Esophagus squamous epithelium (tissue), 5 donors: ENCODE data around the gene HS6ST1. TPM values are rescaled to one million over a fixed set of nuclear protein-coding genes. Genes with fewer than 3 reads are reported as not detected.
"Not testable (repeated sequence)": the region's sequence is repeated elsewhere in the genome, so short reads cannot be mapped to it uniquely, and the experiment has no call there.

Experiments used
- DNase-seq: peaks from one replicate; lab custom pipeline; 2025; lab: John Stamatoyannopoulos, UW
- H3K27ac ChIP-seq, 4 donors: fragments of 200-600 bp; sonication (generic); one replicate each; pipeline ENCODE4 v1.5.1; 2016 to 2019; ENCODE audit warnings: mild to moderate bottlenecking in 1 of 4
- H3K27me3 ChIP-seq, 4 donors: fragments of 200-600 bp; sonication (generic); 1 replicate in 3 of 4; 2 replicates in 1 of 4; pipeline versions ENCODE4 v1.5.1 to v1.6.0; 2017 to 2021; ENCODE audit warnings: antibody characterized with exemption in 1 of 4
- H3K36me3 ChIP-seq, 3 donors: fragments of 200-600 bp; sonication (generic); one replicate each; pipeline ENCODE4 v1.5.1; 2016 to 2019
- H3K4me1 ChIP-seq, 3 donors: fragments of 200-600 bp; sonication (generic); one replicate each; pipeline ENCODE4 v1.5.1; 2017 to 2019
- H3K4me3 ChIP-seq, 4 donors: fragments of 200-600 bp; sonication (generic); 1 replicate in 3 of 4; 2 replicates in 1 of 4; pipeline ENCODE4 v1.5.1; 2016 to 2019; ENCODE audit warnings: mild to moderate bottlenecking in 2 of 4, moderate library complexity in 1 of 4
- H3K9me3 ChIP-seq, 3 donors: fragments of 200-600 bp; sonication (generic); one replicate each; pipeline ENCODE4 v1.5.1; 2016 to 2019
- CTCF ChIP-seq, 6 experiments: fragments of 450-650 bp in 4 of 6; fragments of 200-600 bp in 2 of 6; sonication (generic) in 2 of 6; IDR thresholded peaks; one replicate each; pipeline ENCODE4 v1.5.1; 2016 to 2019; ENCODE audit warnings: antibody characterized with exemption in 6 of 6, mild to moderate bottlenecking in 4 of 6, moderate library complexity in 4 of 6
- POLR2A ChIP-seq, 4 donors: fragments of 450-650 bp; IDR thresholded peaks; one replicate each; pipeline ENCODE4 v1.6.1; 2017; ENCODE audit warnings: antibody characterized with exemption in 4 of 4, mild to moderate bottlenecking in 4 of 4, moderate library complexity in 3 of 4
- WGBS, 2 donors: methylation state at CpG; one replicate each; pipeline ENCODE4 v1.1.5; 2018; 5-methylcytosine and 5-hydroxymethylcytosine counted together
- intact Hi-C: fragments of 100-400 bp; cut with DNase I; formaldehyde crosslinking; loops from one replicate; pipeline ENCODE4 v1.15.0; 2022
- total RNA-seq, 4 donors: library from RNA; depleted of rRNA; stranded (reverse); fragments of >200 nt; gene quantifications; one replicate each; pipeline ENCODE4 v1.1.0, GENCODE V29; 2016
- donor health status: DM: yes; HTN: yes; CAD: no.

HS6ST1 gene
- total RNA-seq, 4 donors from 2014 or later = 44.7 to 73.8 (median 56.8) TPM

- Histone ChIP-seq H3K36me3 (peaks cover 5 to 44% (median 11%) of the 10 kb centered on the region in 3 donors), H3K4me1 (peaks cover 6 to 35% (median 11%) of the 10 kb centered on the region in 3 donors)
- H3K9me3 ChIP-seq, H3K27me3 ChIP-seq, H3K27ac ChIP-seq, H3K4me3 ChIP-seq, intact Hi-C loops, DNase-seq: not testable (repeated sequence)
- 35 to 64% methylated on average over 2 to 3 of the region's 9 CpGs for whole genome bisulfite sequencing, 2 donors
Measured at GRCh38 chr2:128265608-128265993, 53.1 kb downstream of the HS6ST1 start.

- TF ChIP-seq CTCF (IDR thresholded peaks at IDR 0.05) (no peak), POLR2A (IDR thresholded peaks at IDR 0.05) (no peak)
- no peak for DNase-seq
- H3K4me1 ChIP-seq = peaks cover 6 to 32% (median 11%) of the 10 kb centered on the region in 3 donors
- no peak overlapping the region for H3K4me3 ChIP-seq
- WGBS, 2 donors = 70 to 74% methylated on average over 12 of the region's 12 CpGs
- no peak overlapping the region for H3K27ac ChIP-seq
- H3K9me3 ChIP-seq = no peaks in the 10 kb centered on the region
- no peaks in the 10 kb centered on the region for H3K27me3 ChIP-seq
- intact Hi-C loops = no loop called here
- peaks cover 5 to 44% (median 11%) of the 10 kb centered on the region in 3 donors for H3K36me3 ChIP-seq
Measured at GRCh38 chr2:128264881-128265607, 53.6 kb downstream of the HS6ST1 start.

GRCh38 chr2:128263902-128264331 is 54.8 kb downstream of the HS6ST1 start:
- no peaks in the 10 kb centered on the region for H3K27me3 ChIP-seq
- no peak for DNase-seq
- H3K4me1 ChIP-seq = peaks cover 6 to 27% (median 11%) of the 10 kb centered on the region in 3 donors
- H3K27ac ChIP-seq = no peak overlapping the region
- H3K4me3 ChIP-seq = no peak overlapping the region
- intact Hi-C loops = no loop called here
- no peaks in the 10 kb centered on the region for H3K9me3 ChIP-seq
- TF ChIP-seq CTCF (IDR thresholded peaks at IDR 0.05) = no peak
- TF ChIP-seq POLR2A (IDR thresholded peaks at IDR 0.05) = no peak
- WGBS, 2 donors = 82 to 89% methylated on average over 5 to 9 of the region's 9 CpGs
- H3K36me3 ChIP-seq = peaks cover 5 to 34% (median 9%) of the 10 kb centered on the region in 3 donors

GRCh38 chr2:128262315-128263253 is 56.1 kb downstream of the HS6ST1 start:
- Histone ChIP-seq H3K4me1 (peaks cover 6 to 27% (median 11%) of the 10 kb centered on the region in 3 donors), H3K27ac (no peak overlapping the region), H3K36me3 (peaks cover 0 to 22% (median 0%) of the 10 kb centered on the region in 3 donors), H3K9me3 (no peaks in the 10 kb centered on the region), H3K4me3 (no peak overlapping the region), H3K27me3 (no peaks in the 10 kb centered on the region)
- intact Hi-C loops = no loop called here
- 79 to 90% methylated on average over 5 to 11 of the region's 20 CpGs for WGBS, 2 donors
- no peak for TF ChIP-seq CTCF (IDR thresholded peaks at IDR 0.05)
- no peak for TF ChIP-seq POLR2A (IDR thresholded peaks at IDR 0.05)
- no peak for DNase-seq

GRCh38 chr2:128261245-128262128 is 57.2 kb downstream of the HS6ST1 start:
- Histone ChIP-seq H3K36me3 (peaks cover 0 to 11% (median 0%) of the 10 kb centered on the region in 3 donors), H3K4me3 (peak overlapping the region in 1 of 4 donors; percentile 41), H3K27ac (peak overlapping the region; percentile 37 to 55 (median 48)), H3K9me3 (no peaks in the 10 kb centered on the region), H3K4me1 (peaks cover 6 to 27% (median 11%) of the 10 kb centered on the region in 3 donors), H3K27me3 (no peaks in the 10 kb centered on the region)
- TF ChIP-seq POLR2A (IDR thresholded peaks at IDR 0.05) = no peak
- no peak for TF ChIP-seq CTCF (IDR thresholded peaks at IDR 0.05)
- DNase-seq = no peak
- WGBS, 2 donors = 48 to 72% methylated on average over 12 to 14 of the region's 26 CpGs
- intact Hi-C loops = no loop called here
